Activated CD8-positive, alpha-beta memory T cell treated with anti-CD3 and anti-CD28 coated beads, Interleukin-2, amount 10 ng/mL, durations not matched to agents 7 days and 5 days (primary cell): ENCODE measurements around the gene SNX33. TPM values are rescaled to one million over a fixed set of nuclear protein-coding genes. Genes with fewer than 3 reads are reported as not detected.
A peak's percentile ranks its signal among the peaks of the same experiment; 100 is the strongest.
"Not testable (repeated sequence)": the region's sequence is repeated elsewhere in the genome, so short reads cannot be mapped to it uniquely, and the experiment has no call there.

ENCODE experiments used
- ATAC-seq: fragments of 150-1000 bp; cut with Tn5 transposase; one replicate; pipeline ENCODE4 v1.10.0; 2021; ENCODE audit warnings: moderate library complexity
- CTCF ChIA-PET: fragments of 350-600 bp; sonication (Branson Sonifier 250); formaldehyde crosslinking; loops from one replicate; lab custom pipeline; 2021; ENCODE audit warnings: antibody characterized with exemption; lab: Charles Lee
- DNase-seq: peaks from one replicate; pipeline ENCODE4 v3.0.0-alpha.2; 2020
- H3K27ac Mint-ChIP-seq: one replicate; pipeline ENCODE4 v1.8.0; 2021; ENCODE audit warnings: mild to moderate bottlenecking, mixed read lengths
- H3K27me3 Mint-ChIP-seq: one replicate; pipeline ENCODE4 v1.8.0; 2021; ENCODE audit warnings: mixed read lengths
- H3K36me3 Mint-ChIP-seq: one replicate; pipeline ENCODE4 v1.8.0; 2021; ENCODE audit warnings: mild to moderate bottlenecking, mixed read lengths
- H3K4me1 Mint-ChIP-seq: one replicate; pipeline ENCODE4 v1.8.0; 2021; ENCODE audit warnings: mixed read lengths
- H3K4me3 Mint-ChIP-seq: one replicate; pipeline ENCODE4 v1.8.0; 2021; ENCODE audit warnings: mild to moderate bottlenecking, moderate library complexity, mixed read lengths
- H3K9me3 Mint-ChIP-seq: one replicate; pipeline ENCODE4 v1.8.0; 2022; ENCODE audit warnings: low read depth, mixed read lengths
- total RNA-seq, 2 experiments: library from RNA; stranded (reverse); gene quantifications; one replicate each; pipeline ENCODE4 v1.2.3, GENCODE V29; 2021

SNX33 gene
- total RNA-seq, 2 experiments from 2014 or later = 1.4 to 3.5 TPM

GRCh38 chr15:75673426-75674235, 25.9 kb downstream of the SNX33 start:
- Mint-ChIP-seq H3K9me3 (no peaks in the 10 kb centered on the region), H3K36me3 (no peaks in the 10 kb centered on the region), H3K4me1 (no peaks in the 10 kb centered on the region), H3K4me3 (no peak overlapping the region), H3K27ac (no peak overlapping the region), H3K27me3 (no peaks in the 10 kb centered on the region)
- DNase-seq = no peak
- CTCF ChIA-PET = no interaction called here
- ATAC-seq = no peak

DNA sequence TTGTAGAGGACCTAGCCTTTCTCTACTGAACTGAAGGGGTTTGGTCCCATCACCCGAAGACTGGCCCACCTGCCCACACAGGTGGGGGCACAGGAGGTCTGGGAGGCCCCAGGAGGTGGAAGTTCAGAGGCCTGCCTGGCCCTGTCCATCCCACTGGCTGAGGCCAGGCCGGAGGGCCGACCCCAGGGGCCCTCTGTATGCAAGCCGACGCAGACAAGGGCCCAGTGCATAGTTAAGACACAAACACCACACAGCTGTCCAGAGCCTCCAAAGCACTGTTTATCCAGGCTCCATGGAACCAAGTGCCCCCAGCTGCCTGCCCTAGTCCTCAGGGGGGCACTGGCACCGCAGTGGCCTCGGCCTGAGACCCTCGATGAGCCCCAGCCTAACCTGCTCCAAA, 26.7 kb downstream of the SNX33 start:
- CTCF ChIA-PET = no interaction called here
- Mint-ChIP-seq H3K27ac (no peak overlapping the region), H3K9me3 (no peaks in the 10 kb centered on the region), H3K4me1 (no peaks in the 10 kb centered on the region), H3K27me3 (no peaks in the 10 kb centered on the region), H3K36me3 (no peaks in the 10 kb centered on the region), H3K4me3 (no peak overlapping the region)
- DNase-seq (no peak), ATAC-seq (no peak)

DNA sequence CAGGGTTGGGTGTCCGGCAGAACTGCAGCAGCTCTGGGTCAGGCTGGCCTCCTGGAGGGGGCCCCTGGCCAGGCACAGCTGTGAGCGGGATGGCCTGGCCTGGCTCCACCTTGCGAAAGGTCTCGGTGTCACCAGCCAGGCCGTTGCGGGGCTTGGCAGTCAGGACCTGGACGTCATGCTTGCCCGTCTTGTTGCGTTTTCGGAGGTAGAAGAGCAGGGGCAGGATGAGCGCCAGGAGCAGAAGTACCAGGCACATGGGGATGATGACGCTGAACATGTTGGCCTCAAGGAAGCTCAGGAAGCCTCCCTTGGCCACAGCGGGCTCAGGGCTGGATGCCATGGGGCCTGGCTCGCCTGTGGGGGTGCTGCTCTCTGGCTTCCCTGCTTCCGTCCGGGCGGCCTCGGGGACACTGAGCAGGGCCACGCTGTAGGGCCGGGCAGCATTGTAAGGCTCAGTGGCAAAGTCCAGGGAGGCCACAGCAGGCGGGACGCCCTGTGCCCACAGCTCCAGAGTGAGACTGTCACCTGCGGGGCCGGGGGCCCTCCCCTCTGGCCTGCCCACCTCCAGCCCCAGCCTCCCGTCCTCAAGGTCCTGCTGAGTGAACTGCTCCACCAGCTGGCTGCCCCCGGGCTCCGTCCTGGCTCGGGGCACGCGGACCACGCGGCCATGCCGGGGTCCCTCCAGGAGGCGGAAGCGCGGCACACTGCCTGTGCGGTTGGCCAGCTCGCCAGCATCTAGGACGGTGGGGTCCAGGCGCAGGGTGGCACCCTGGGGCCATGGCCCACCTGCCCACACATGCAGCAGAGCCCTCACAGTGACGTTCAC, 28.1 kb downstream of the SNX33 start:
- DNase-seq = no peak
- Mint-ChIP-seq H3K27me3 (no peaks in the 10 kb centered on the region), H3K9me3 (no peaks in the 10 kb centered on the region), H3K4me1 (no peaks in the 10 kb centered on the region), H3K27ac (no peak overlapping the region), H3K4me3 (no peak overlapping the region), H3K36me3 (no peaks in the 10 kb centered on the region)
- CTCF ChIA-PET = no interaction called here
- ATAC-seq = no peak

GRCh38 chr15:75676688-75677464, 29.2 kb downstream of the SNX33 start:
- H3K9me3 Mint-ChIP-seq = no peaks in the 10 kb centered on the region
- CTCF ChIA-PET = interaction anchor here (1.7 kb wide), 1 partner anchor 9 kb away, joined by 5 read pairs; no protein-coding TSS in a partner anchor
- no peaks in the 10 kb centered on the region for H3K4me1 Mint-ChIP-seq
- no peak overlapping the region for H3K27ac Mint-ChIP-seq
- H3K36me3 Mint-ChIP-seq = no peaks in the 10 kb centered on the region
- DNase-seq = no peak
- no peak for ATAC-seq
- H3K4me3 Mint-ChIP-seq = no peak overlapping the region
- H3K27me3 Mint-ChIP-seq = no peaks in the 10 kb centered on the region

- H3K9me3 Mint-ChIP-seq = no peaks in the 10 kb centered on the region
- no peak for DNase-seq
- no peak for ATAC-seq
- H3K4me3 Mint-ChIP-seq = no peak overlapping the region
- no peaks in the 10 kb centered on the region for H3K4me1 Mint-ChIP-seq
- H3K36me3 Mint-ChIP-seq = no peaks in the 10 kb centered on the region
- CTCF ChIA-PET = interaction anchor here (1.7 to 4.5 kb wide), 2 partner anchors 8 to 310 kb away, joined by 5 to 22 read pairs; partner anchors contain the start of gene MAN2C1
- H3K27me3 Mint-ChIP-seq = no peaks in the 10 kb centered on the region
- H3K27ac Mint-ChIP-seq = no peak overlapping the region
These were observed 30.0 kb downstream of the SNX33 start for GRCh38 chr15:75677465-75678323.

DNA sequence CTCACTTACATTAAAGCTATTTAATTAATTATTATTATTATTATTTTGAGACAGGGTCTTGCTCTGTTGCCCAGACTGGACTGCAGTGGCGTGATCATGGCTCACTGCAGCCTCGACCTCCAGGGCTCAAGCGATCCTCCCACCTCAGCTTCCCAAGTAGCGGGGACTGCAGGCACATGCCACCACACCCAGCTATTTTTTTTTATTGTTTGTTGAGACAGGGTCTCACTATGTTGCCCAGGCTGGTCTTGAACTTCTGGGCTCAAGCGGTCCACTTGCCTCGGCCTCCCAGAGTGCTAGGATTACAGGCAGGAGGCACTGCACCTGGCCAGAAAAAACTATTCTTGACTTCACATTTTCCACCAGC, 30.6 kb downstream of the SNX33 start:
- not testable (repeated sequence) for ATAC-seq, H3K36me3 Mint-ChIP-seq, H3K4me3 Mint-ChIP-seq, H3K27me3 Mint-ChIP-seq, H3K9me3 Mint-ChIP-seq, H3K27ac Mint-ChIP-seq, H3K4me1 Mint-ChIP-seq, DNase-seq
- CTCF ChIA-PET = interaction anchor here (4.5 kb wide), 1 partner anchor 310 kb away, joined by 22 read pairs; the partner anchor contains the start of gene MAN2C1

GRCh38 chr15:75680007-75680789, 32.5 kb downstream of the SNX33 start:
- H3K27ac Mint-ChIP-seq = no peak overlapping the region
- CTCF ChIA-PET = interaction anchor here (1.1 to 4.5 kb wide), 2 partner anchors 122 to 312 kb away, joined by 3 to 22 read pairs; partner anchors contain the start of gene MAN2C1

DNA sequence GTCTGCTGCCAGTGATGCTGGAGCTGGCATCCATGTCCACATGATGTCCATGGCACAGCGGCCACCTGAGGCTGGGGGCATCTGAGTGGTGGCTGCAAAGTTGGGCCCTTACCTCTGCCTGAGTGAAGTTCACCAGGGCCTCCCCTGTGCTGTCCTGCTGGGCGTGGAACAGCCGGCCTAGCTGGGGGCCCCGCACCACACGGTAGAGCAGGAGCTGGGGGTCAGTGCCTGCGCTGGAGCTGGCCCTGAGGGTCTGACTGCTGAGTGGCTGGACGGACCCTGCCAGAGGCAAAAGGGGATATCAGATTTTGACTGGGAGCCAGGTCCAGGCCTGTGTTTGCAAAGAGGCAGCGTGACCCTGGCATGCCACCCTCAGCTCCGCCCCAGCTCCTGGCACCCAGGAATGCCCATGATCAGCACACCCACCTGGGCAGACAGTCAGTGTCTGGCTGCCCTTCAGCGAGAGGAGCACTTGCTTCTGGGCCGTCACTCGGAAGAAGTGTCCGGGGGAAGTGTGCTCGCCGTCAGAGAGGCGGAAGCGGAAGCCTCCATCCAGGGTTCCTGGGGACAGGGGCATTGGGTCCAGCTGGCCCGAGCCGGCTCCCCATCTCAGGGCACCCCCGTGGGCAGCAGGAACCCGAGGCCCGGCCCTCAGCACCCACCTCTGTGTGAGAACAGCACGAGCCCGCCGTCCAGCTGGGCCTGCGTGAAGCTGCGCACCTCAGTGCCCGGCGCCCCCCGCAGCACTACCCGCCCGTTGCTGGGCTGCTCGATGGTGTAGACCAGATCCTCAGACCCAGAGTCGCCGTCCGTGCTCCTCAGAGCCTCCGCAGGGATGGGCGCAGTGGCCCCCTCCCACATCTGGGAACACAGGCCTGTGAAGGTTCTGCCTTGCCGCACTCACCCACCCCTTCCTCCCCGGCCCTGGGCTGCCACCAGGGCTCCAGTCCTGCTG, 34.7 kb downstream of the SNX33 start:
- H3K27me3 Mint-ChIP-seq = no peaks in the 10 kb centered on the region
- no peak overlapping the region for H3K4me3 Mint-ChIP-seq
- CTCF ChIA-PET = interaction anchor here (0.9 to 4.5 kb wide), 9 partner anchors 12 to 314 kb away, joined by 3 to 34 read pairs (median 4); partner anchors contain the start of genes MAN2C1 and SNX33
- no peaks in the 10 kb centered on the region for H3K9me3 Mint-ChIP-seq
- no peaks in the 10 kb centered on the region for H3K36me3 Mint-ChIP-seq
- ATAC-seq (no peak), DNase-seq (no peak)
- H3K27ac Mint-ChIP-seq = no peak overlapping the region
- H3K4me1 Mint-ChIP-seq = no peaks in the 10 kb centered on the region

More at GRCh38 chr15:75680007-75680789, 32.5 kb downstream of the SNX33 start:
- no peaks in the 10 kb centered on the region for H3K9me3 Mint-ChIP-seq
- H3K36me3 Mint-ChIP-seq = no peaks in the 10 kb centered on the region
- no peak overlapping the region for H3K4me3 Mint-ChIP-seq
- DNase-seq (no peak), ATAC-seq (no peak)
- no peaks in the 10 kb centered on the region for H3K4me1 Mint-ChIP-seq
- H3K27me3 Mint-ChIP-seq = no peaks in the 10 kb centered on the region

DNA sequence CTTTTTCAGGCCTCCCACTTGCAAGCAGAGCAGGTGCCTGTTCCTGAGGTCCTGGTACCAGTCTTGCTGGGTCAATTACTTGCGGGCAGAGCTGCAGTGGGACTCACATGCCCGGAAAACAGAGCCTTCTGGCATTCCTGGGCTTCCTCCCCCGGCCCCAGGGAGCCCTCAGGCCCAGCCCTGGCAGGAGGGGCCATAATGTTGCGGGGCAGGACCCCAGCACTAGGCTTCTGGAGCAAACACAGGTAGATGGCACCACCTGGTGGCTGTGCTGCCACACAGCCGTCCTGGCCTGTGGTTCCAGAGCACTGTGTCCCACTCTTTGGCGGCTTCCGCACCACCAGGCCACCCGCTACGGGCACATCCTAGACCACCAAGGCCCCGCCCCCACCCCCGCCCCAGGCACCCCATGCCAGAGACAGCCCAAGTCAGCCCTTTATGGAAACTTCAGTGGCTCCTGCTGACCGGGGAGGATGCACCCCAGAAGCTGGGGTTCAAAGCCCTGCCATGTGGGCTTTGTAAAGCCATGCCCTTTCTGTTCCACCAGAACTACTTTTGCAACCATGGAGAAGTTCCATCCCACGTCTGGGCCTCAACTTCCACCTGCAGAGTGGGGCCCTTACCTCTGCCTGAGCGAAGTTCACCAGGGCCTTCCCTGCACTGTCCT, 36.1 kb downstream of the SNX33 start:
- CTCF ChIA-PET = interaction anchor here (0.6 to 4.5 kb wide), 10 partner anchors 10 to 315 kb away, joined by 3 to 35 read pairs (median 4); partner anchors contain the start of genes MAN2C1 and SNX33
- ATAC-seq (peak; percentile 89), DNase-seq (peak; percentile 79)
- H3K4me1 Mint-ChIP-seq, H3K9me3 Mint-ChIP-seq, H3K27me3 Mint-ChIP-seq, H3K4me3 Mint-ChIP-seq, H3K27ac Mint-ChIP-seq, H3K36me3 Mint-ChIP-seq: not testable (repeated sequence)

- Mint-ChIP-seq H3K27ac (no peak overlapping the region), H3K4me3 (no peak overlapping the region), H3K36me3 (no peaks in the 10 kb centered on the region), H3K4me1 (no peaks in the 10 kb centered on the region), H3K27me3 (no peaks in the 10 kb centered on the region), H3K9me3 (no peaks in the 10 kb centered on the region)
- DNase-seq = no peak
- CTCF ChIA-PET = interaction anchor here (1.0 to 4.5 kb wide), 6 partner anchors 33 to 316 kb away, joined by 3 to 35 read pairs (median 8); partner anchors contain the start of genes MAN2C1 and SNX33
- no peak for ATAC-seq
These were observed 36.9 kb downstream of the SNX33 start for GRCh38 chr15:75684648-75685047.
